BLaER1 treated with 17β-estradiol and CSF1 and Interleukin-3, amounts not matched to agents 10 nM and 100 nM (cell line): ENCODE data around the gene AJUBA.

Experiments used
- H3K27ac ChIP-seq, 11 experiments: shearing (Covaris generic); formaldehyde crosslinking; 2 replicates each; pipeline ENCODE4 v1.8.1; 2022
- H3K27me3 ChIP-seq, 11 experiments: shearing (Covaris generic); formaldehyde crosslinking; 2 replicates each; pipeline ENCODE4 v1.8.1; 2022
- H3K36me3 ChIP-seq, 11 experiments: shearing (Covaris generic); formaldehyde crosslinking; 2 replicates each; pipeline ENCODE4 v1.8.1; 2022
- H3K4me1 ChIP-seq, 10 experiments: shearing (Covaris generic); formaldehyde crosslinking; 2 replicates each; pipeline ENCODE4 v1.8.1; 2022
- H3K4me2 ChIP-seq, 11 experiments: shearing (Covaris generic); formaldehyde crosslinking; 2 replicates each; pipeline ENCODE4 v1.8.1; 2022
- H3K4me3 ChIP-seq, 10 experiments: shearing (Covaris generic); formaldehyde crosslinking; 2 replicates each; pipeline ENCODE4 v1.8.1; 2022
- H3K9ac ChIP-seq, 11 experiments: shearing (Covaris generic); formaldehyde crosslinking; 2 replicates each; pipeline ENCODE4 v1.8.1; 2022
- H3K9me3 ChIP-seq, 11 experiments: shearing (Covaris generic); formaldehyde crosslinking; replicated peaks in 1 of 11; 2 replicates each; pipeline ENCODE4 v1.8.1; 2022
- H4K20me1 ChIP-seq, 11 experiments: shearing (Covaris generic); formaldehyde crosslinking; 2 replicates each; pipeline ENCODE4 v1.8.1; 2022
- Cebpa-rat ChIP-seq, 11 experiments: shearing (Covaris generic); IDR thresholded peaks; 2 replicates each; pipeline ENCODE4 v1.8.1; 2022

AJUBA gene

GRCh38 chr14:22987291-22987690 is 4.9 kb upstream of the AJUBA start:
- Histone ChIP-seq H3K27ac (no peak overlapping the region), H3K4me3 (no peak overlapping the region), H3K36me3 (peaks cover 0 to 28% (median 14%) of the 10 kb centered on the region in 11 experiments; a peak in 11 of 22 replicates), H4K20me1 (no peaks in the 10 kb centered on the region; a peak in 1 of 22 replicates), H3K9ac (0 out of 22 replicates have a peak overlapping the region, but pooled peaks of 1 of the 11 experiments have one; percentile 24), H3K4me1 (peaks cover 9 to 44% (median 38%) of the 10 kb centered on the region in 10 experiments), H3K27me3 (peaks cover 0 to 4% (median under 1%) of the 10 kb centered on the region in 11 experiments; a peak in 7 of 22 replicates), H3K9me3 (no peaks in the 10 kb centered on the region), H3K4me2 (no peak overlapping the region)
- TF ChIP-seq Cebpa-rat (IDR thresholded peaks at IDR 0.05), result no peak

GRCh38 chr14:22986508-22987054 is 4.2 kb upstream of the AJUBA start:
- Histone ChIP-seq H3K36me3 (peaks cover 0 to 28% (median 14%) of the 10 kb centered on the region in 11 experiments; a peak in 11 of 22 replicates), H3K27me3 (peaks cover 6 to 11% (median 7%) of the 10 kb centered on the region in 11 experiments), H3K9me3 (no peaks in the 10 kb centered on the region), H3K4me2 (no peak overlapping the region), H3K4me1 (peaks cover 2 to 43% (median 35%) of the 10 kb centered on the region in 10 experiments), H3K4me3 (no peak overlapping the region), H4K20me1 (no peaks in the 10 kb centered on the region; a peak in 1 of 22 replicates), H3K9ac (no peak overlapping the region), H3K27ac (no peak overlapping the region)
- TF ChIP-seq Cebpa-rat (IDR thresholded peaks at IDR 0.05), result no peak

GRCh38 chr14:22985894-22986507 is 3.6 kb upstream of the AJUBA start:
- Histone ChIP-seq H3K4me1 (peaks cover 0 to 43% (median 35%) of the 10 kb centered on the region in 10 experiments; a peak in 17 of 20 replicates), H3K9ac (no peak overlapping the region), H4K20me1 (no peaks in the 10 kb centered on the region; a peak in 1 of 22 replicates), H3K27me3 (peaks cover 12 to 17% (median 13%) of the 10 kb centered on the region in 11 experiments), H3K4me3 (no peak overlapping the region), H3K4me2 (no peak overlapping the region), H3K27ac (no peak overlapping the region), H3K36me3 (peaks cover 0 to 28% (median 14%) of the 10 kb centered on the region in 11 experiments; a peak in 11 of 22 replicates), H3K9me3 (no peaks in the 10 kb centered on the region)
- no peak for TF ChIP-seq Cebpa-rat (IDR thresholded peaks at IDR 0.05)

GRCh38 chr14:22984959-22985658 is 2.8 kb upstream of the AJUBA start:
- peaks cover 18 to 23% (median 21%) of the 10 kb centered on the region in 11 experiments for H3K27me3 ChIP-seq
- no peak overlapping the region for H3K4me3 ChIP-seq
- peaks cover 0 to 40% (median 34%) of the 10 kb centered on the region in 10 experiments; a peak in 17 of 20 replicates for H3K4me1 ChIP-seq
- peaks cover 0 to 28% (median 14%) of the 10 kb centered on the region in 11 experiments; a peak in 11 of 22 replicates for H3K36me3 ChIP-seq
- no peak overlapping the region for H3K4me2 ChIP-seq
- no peaks in the 10 kb centered on the region; a peak in 1 of 22 replicates for H4K20me1 ChIP-seq
- H3K9me3 ChIP-seq, result no peaks in the 10 kb centered on the region
- H3K9ac ChIP-seq, result peak overlapping the region in 1 of 11 experiments; percentile 10; a peak in 1 of 22 replicates
- no peak overlapping the region for H3K27ac ChIP-seq
- no peak for TF ChIP-seq Cebpa-rat (IDR thresholded peaks at IDR 0.05)

GRCh38 chr14:22981876-22982476 is 375 bp downstream of the AJUBA start:
- H3K27me3 ChIP-seq, result peaks cover 20 to 40% (median 30%) of the 10 kb centered on the region in 11 experiments
- peaks cover 1 to 69% (median 61%) of the 10 kb centered on the region in 10 experiments; a peak in 19 of 20 replicates for H3K4me1 ChIP-seq
- peak overlapping the region; percentile 88 to 100 (median 96) for H3K4me2 ChIP-seq
- no peaks in the 10 kb centered on the region for H3K9me3 ChIP-seq
- H3K27ac ChIP-seq, result peak overlapping the region in 9 of 11 experiments; percentile 49 to 82 (median 75); a peak in 18 of 22 replicates
- peak overlapping the region; percentile 66 to 84 (median 76) for H3K4me3 ChIP-seq
- peaks cover 0 to 7% (median 0%) of the 10 kb centered on the region in 11 experiments; a peak in 5 of 22 replicates for H3K36me3 ChIP-seq
- H3K9ac ChIP-seq, result peak overlapping the region; percentile 66 to 85 (median 80)
- peaks cover 0 to 27% (median 0%) of the 10 kb centered on the region in 11 experiments; a peak in 6 of 22 replicates for H4K20me1 ChIP-seq
- TF ChIP-seq Cebpa-rat (IDR thresholded peaks at IDR 0.05), result no peak

- H3K27ac ChIP-seq, result peak overlapping the region in 8 of 11 experiments; percentile 66 to 82 (median 76); a peak in 16 of 22 replicates
- peaks cover 0 to 32% (median 0%) of the 10 kb centered on the region in 11 experiments; a peak in 6 of 22 replicates for H4K20me1 ChIP-seq
- H3K36me3 ChIP-seq, result peaks cover 0 to 12% (median 2%) of the 10 kb centered on the region in 11 experiments; a peak in 5 of 22 replicates
- TF ChIP-seq Cebpa-rat (IDR thresholded peaks at IDR 0.05), result no peak
- H3K27me3 ChIP-seq, result peaks cover 20 to 40% (median 30%) of the 10 kb centered on the region in 11 experiments
- H3K9ac ChIP-seq, result peak overlapping the region; percentile 66 to 85 (median 80); a peak in 20 of 22 replicates
- H3K4me3 ChIP-seq, result peak overlapping the region; percentile 66 to 84 (median 76)
- no peaks in the 10 kb centered on the region for H3K9me3 ChIP-seq
- peak overlapping the region; percentile 88 to 100 (median 96) for H3K4me2 ChIP-seq
- peaks cover 8 to 76% (median 68%) of the 10 kb centered on the region in 10 experiments for H3K4me1 ChIP-seq
Observed at GRCh38 chr14:22981090-22981875, 1.1 kb downstream of the AJUBA start.

- H3K36me3 ChIP-seq, result peaks cover 0 to 17% (median 6%) of the 10 kb centered on the region in 11 experiments; a peak in 7 of 22 replicates
- H3K4me1 ChIP-seq, result peaks cover 10 to 76% (median 68%) of the 10 kb centered on the region in 10 experiments
- no peak for TF ChIP-seq Cebpa-rat (IDR thresholded peaks at IDR 0.05)
- H4K20me1 ChIP-seq, result peaks cover 0 to 32% (median 0%) of the 10 kb centered on the region in 11 experiments; a peak in 6 of 22 replicates
- H3K9ac ChIP-seq, result peak overlapping the region in 8 of 11 experiments; percentile 75 to 85 (median 82); a peak in 16 of 22 replicates
- H3K27me3 ChIP-seq, result peaks cover 20 to 40% (median 30%) of the 10 kb centered on the region in 11 experiments
- no peaks in the 10 kb centered on the region for H3K9me3 ChIP-seq
- peak overlapping the region; percentile 66 to 84 (median 76); a peak in 19 of 20 replicates for H3K4me3 ChIP-seq
- H3K27ac ChIP-seq, result peak overlapping the region in 8 of 11 experiments; percentile 66 to 82 (median 76); a peak in 14 of 22 replicates
- H3K4me2 ChIP-seq, result peak overlapping the region; percentile 88 to 100 (median 96)
Observed at GRCh38 chr14:22980672-22981089, 1.7 kb downstream of the AJUBA start.
